RWPE1 (cell line): ENCODE measurements around the gene ZNF175.

Experiments
- CTCF ChIA-PET: fragments of 350-600 bp; sonication (Branson Sonifier 250); formaldehyde crosslinking; extraction: SDS; loops from one replicate; lab custom pipeline; 2021; lab: Yijun Ruan, JAX
- POLR2A ChIA-PET: fragments of 400-600 bp; formaldehyde crosslinking; extraction: SDS; loops from one replicate; lab custom pipeline; 2020; ENCODE audit warnings: antibody characterized with exemption; ENCODE audit not compliant: low non-redundant PET; lab: Yijun Ruan, JAX
- DNase-seq: peaks from one replicate; pipeline ENCODE4 v3.0.0; 2012; ENCODE audit warnings: low spot score
- H3K27ac ChIP-seq: fragments of 450-650 bp; 2 replicates; pipeline ENCODE4 v1.5.1; 2017
- TF ChIP-seq, protein P1 (sequence below): fragments of 450-650 bp; conservative IDR thresholded peaks from 2 replicates; pipeline ENCODE4 v1.5.1; 2017; ENCODE audit warnings: low read depth, mild to moderate bottlenecking

Gene ZNF175

GRCh38 chr19:51530616-51531015 is 40.5 kb upstream of the ZNF175 start:
- CTCF ChIA-PET = no interaction called here
- TF ChIP-seq, protein P1, sequence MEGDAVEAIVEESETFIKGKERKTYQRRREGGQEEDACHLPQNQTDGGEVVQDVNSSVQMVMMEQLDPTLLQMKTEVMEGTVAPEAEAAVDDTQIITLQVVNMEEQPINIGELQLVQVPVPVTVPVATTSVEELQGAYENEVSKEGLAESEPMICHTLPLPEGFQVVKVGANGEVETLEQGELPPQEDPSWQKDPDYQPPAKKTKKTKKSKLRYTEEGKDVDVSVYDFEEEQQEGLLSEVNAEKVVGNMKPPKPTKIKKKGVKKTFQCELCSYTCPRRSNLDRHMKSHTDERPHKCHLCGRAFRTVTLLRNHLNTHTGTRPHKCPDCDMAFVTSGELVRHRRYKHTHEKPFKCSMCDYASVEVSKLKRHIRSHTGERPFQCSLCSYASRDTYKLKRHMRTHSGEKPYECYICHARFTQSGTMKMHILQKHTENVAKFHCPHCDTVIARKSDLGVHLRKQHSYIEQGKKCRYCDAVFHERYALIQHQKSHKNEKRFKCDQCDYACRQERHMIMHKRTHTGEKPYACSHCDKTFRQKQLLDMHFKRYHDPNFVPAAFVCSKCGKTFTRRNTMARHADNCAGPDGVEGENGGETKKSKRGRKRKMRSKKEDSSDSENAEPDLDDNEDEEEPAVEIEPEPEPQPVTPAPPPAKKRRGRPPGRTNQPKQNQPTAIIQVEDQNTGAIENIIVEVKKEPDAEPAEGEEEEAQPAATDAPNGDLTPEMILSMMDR = no peak
- H3K27ac ChIP-seq = no peak overlapping the region
- POLR2A ChIA-PET = no interaction called here
- DNase-seq = no peak

- ChIA-PET CTCF (interaction anchor here (0.7 kb wide), 1 partner anchor 479 kb away, joined by 4 read pairs; no protein-coding TSS in a partner anchor), POLR2A (no interaction called here)
- no peak for DNase-seq
- TF ChIP-seq, protein P1 = no peak
- H3K27ac ChIP-seq = no peak within 1 kb of the TSS
These were observed 39.5 kb upstream of the ZNF175 start, which contains the start of gene SIGLEC6 for GRCh38 chr19:51531349-51532315. SIGLEC6 (minus strand) TSS chr19:51531670; CDS start chr19:51531648, 22 bp downstream.

GRCh38 chr19:51535535-51535934 is 35.5 kb upstream of the ZNF175 start:
- CTCF ChIA-PET = interaction anchor here (0.7 kb wide), 1 partner anchor 28 kb away, joined by 3 read pairs; no protein-coding TSS in a partner anchor
- POLR2A ChIA-PET = no interaction called here
- DNase-seq = no peak

GRCh38 chr19:51539821-51540366 is 31.2 kb upstream of the ZNF175 start:
- CTCF ChIA-PET = interaction anchor here (0.6 kb wide), 1 partner anchor 86 kb away, joined by 3 read pairs; no protein-coding TSS in a partner anchor
- H3K27ac ChIP-seq = no peak overlapping the region
- TF ChIP-seq, protein P1 = no peak
- no peak for DNase-seq
- POLR2A ChIA-PET = no interaction called here

More at GRCh38 chr19:51535535-51535934, 35.5 kb upstream of the ZNF175 start:
- no peak overlapping the region for H3K27ac ChIP-seq
- TF ChIP-seq, protein P1 = no peak

GRCh38 chr19:51541458-51542357 is 29.4 kb upstream of the ZNF175 start:
- TF ChIP-seq, protein P1 = no peak
- POLR2A ChIA-PET = no interaction called here
- DNase-seq = no peak
- no peak overlapping the region for H3K27ac ChIP-seq
- CTCF ChIA-PET = no interaction called here
